Mucosa of descending colon (tissue), 3 donors: ENCODE results near the gene DDTL. TPM values are rescaled to one million over a fixed set of nuclear protein-coding genes. Genes with fewer than 3 reads are reported as not detected.
A peak's percentile ranks its signal among the peaks of the same experiment; 100 is the strongest.
"Not testable (repeated sequence)": the region's sequence is repeated elsewhere in the genome, so short reads cannot be mapped to it uniquely, and the experiment has no call there.

ENCODE experiments used
- ATAC-seq: fragments of 200-7000 bp; cut with Tn5 transposase; one replicate; pipeline ENCODE4 v1.9.1; 2020; ENCODE audit warnings: mild to moderate bottlenecking, moderate library complexity
- DNase-seq, 3 donors: peaks; one replicate each; pipeline ENCODE4 v3.0.0-alpha.2; 2020
- H3K36me3 ChIP-seq: fragments of 200-600 bp; one replicate; pipeline ENCODE4 v1.8.0; 2021; ENCODE audit warnings: low read depth, mild to moderate bottlenecking
- H3K4me1 ChIP-seq: fragments of 200-600 bp; one replicate; pipeline ENCODE4 v1.8.0; 2021; ENCODE audit warnings: low read depth, mild to moderate bottlenecking
- H3K4me3 ChIP-seq: fragments of 200-600 bp; one replicate; pipeline ENCODE4 v1.8.0; 2021; ENCODE audit warnings: mild to moderate bottlenecking
- H3K9me3 ChIP-seq: fragments of 200-600 bp; one replicate; pipeline ENCODE4 v1.8.0; 2021; ENCODE audit warnings: mild to moderate bottlenecking
- CTCF ChIP-seq: fragments of 200-600 bp; IDR thresholded peaks from one replicate; pipeline ENCODE4 v1.8.0; 2022; ENCODE audit warnings: antibody characterized with exemption, mild to moderate bottlenecking
- intact Hi-C, 2 donors: fragments of 100-400 bp; cut with DNase I in 1 of 2; cut with micrococcal nuclease in 1 of 2; formaldehyde crosslinking; loops; one replicate each; pipeline versions ENCODE4 v1.11.0 to v1.11.1; 2022; cut with DNase I, micrococcal nuclease
- long read RNA-seq, 2 donors: library from polyadenylated mRNA; unstranded; transcript quantifications; one replicate each; pipeline ENCODE4 v2.0.0, GENCODE V29; 2019 to 2021
- total RNA-seq, 3 donors: library from RNA; stranded (reverse); fragmentation: NEBNext Ultra II Directional in 2 of 3; extraction: Animal tissue kit (Norgen Biotek cat#: 25700) in 2 of 3; gene quantifications; one replicate each; pipeline versions ENCODE4 v1.2.1 to v1.2.4, GENCODE V29; 2021 to 2023
- donor health status: DM: no; HTN: no; CAD: no; lungs with moderate emphysema.
- donor health status: DM: no; HTN: no; CAD: no.
- donor health status: DM: no; HTN: yes; CAD: no.

DDTL gene
- total RNA-seq, result 1 to 10 TPM in 2 of 3 donors, not detected in 1; 3.8 to 4.0 TPM
- long read RNA-seq, donor 1, partial matches to known transcripts, result 1 of 1 reads
- long read RNA-seq, donor 1, other reads (novel, unspliced or antisense), result 0 of 1 reads
- long read RNA-seq, donor 2, partial matches to known transcripts, result 1 of 2 reads
- long read RNA-seq, donor 2, other reads (novel, unspliced or antisense), result 0 of 2 reads

- ATAC-seq, result peak; percentile 96
- H3K4me1 ChIP-seq, H3K9me3 ChIP-seq, H3K36me3 ChIP-seq, H3K4me3 ChIP-seq, DNase-seq, intact Hi-C loops: not testable (repeated sequence)
Measured at GRCh38 chr22:23966568-23966967, at the start of gene DDTL. TSS of gene DDTL (plus strand) at chr22:23966888. CDS start at chr22:23966915, 27 bp downstream.

- H3K9me3 ChIP-seq, ATAC-seq, DNase-seq, H3K36me3 ChIP-seq, H3K4me3 ChIP-seq, intact Hi-C loops, H3K4me1 ChIP-seq: not testable (repeated sequence)
Measured at GRCh38 chr22:23920267-23920611, 46.4 kb upstream of the DDTL start.

- H3K4me1 ChIP-seq, result not testable (repeated sequence)
Measured at GRCh38 chr22:23921586-23922201, 45.0 kb upstream of the DDTL start.

GRCh38 chr22:23922921-23923320 lies 43.8 kb upstream of the DDTL start:
- TF ChIP-seq CTCF, result no peak
- no peaks in the 10 kb centered on the region for H3K4me1 ChIP-seq
- H3K36me3 ChIP-seq, result peaks cover 5% of the 10 kb centered on the region
- ATAC-seq (no peak), DNase-seq (no peak)
- intact Hi-C loops, result no loop called here
- H3K4me3 ChIP-seq, result no peak overlapping the region
- H3K9me3 ChIP-seq, result peaks cover 16% of the 10 kb centered on the region

More at GRCh38 chr22:23921586-23922201, 45.0 kb upstream of the DDTL start:
- intact Hi-C loops, H3K36me3 ChIP-seq, DNase-seq, H3K4me3 ChIP-seq, ATAC-seq: not testable (repeated sequence)
- H3K9me3 ChIP-seq, result peaks cover 16% of the 10 kb centered on the region

GRCh38 chr22:23925020-23925606 lies 41.6 kb upstream of the DDTL start:
- peaks cover 16% of the 10 kb centered on the region for H3K9me3 ChIP-seq
- H3K4me3 ChIP-seq, result no peak overlapping the region
- DNase-seq (no peak), ATAC-seq (no peak)
- no peak for TF ChIP-seq CTCF
- H3K4me1 ChIP-seq, result no peaks in the 10 kb centered on the region
- H3K36me3 ChIP-seq, result peaks cover 5% of the 10 kb centered on the region
- intact Hi-C loops, result loop anchor here in 1 of 2 donors (5.0 kb wide), 1 partner anchor 47 kb away; the partner anchor contains the start of gene DDT

GRCh38 chr22:23926561-23926960 lies 40.1 kb upstream of the DDTL start:
- DNase-seq (no peak), ATAC-seq (no peak)
- Histone ChIP-seq H3K4me3 (no peak overlapping the region), H3K36me3 (peaks cover 5% of the 10 kb centered on the region), H3K4me1 (no peaks in the 10 kb centered on the region), H3K9me3 (peaks cover 16% of the 10 kb centered on the region)
- no peak for TF ChIP-seq CTCF
- intact Hi-C loops, result loop anchor here in 1 of 2 donors (5.0 kb wide), 1 partner anchor 46 kb away; the partner anchor contains the start of gene DDT

GRCh38 chr22:23938328-23939016 lies 28.2 kb upstream of the DDTL start:
- intact Hi-C loops, result no loop called here

More at GRCh38 chr22:23938328-23939016, 28.2 kb upstream of the DDTL start:
- ATAC-seq (no peak), DNase-seq (no peak)
- H3K4me1 ChIP-seq, result no peaks in the 10 kb centered on the region
- H3K9me3 ChIP-seq, result no peaks in the 10 kb centered on the region
- no peak overlapping the region for H3K4me3 ChIP-seq
- TF ChIP-seq CTCF, result no peak
- H3K36me3 ChIP-seq, result no peaks in the 10 kb centered on the region
